Coronary artery (tissue), 2 donors: ENCODE data around the gene STK32C.
"Not testable (repeated sequence)": the region's sequence is repeated elsewhere in the genome, so short reads cannot be mapped to it uniquely, and the experiment has no call there.

Source experiments
- DNase-seq: peaks from one replicate; pipeline ENCODE4 v3.0.0-alpha.2; 2017; ENCODE audit warnings: low spot score
- H3K27ac ChIP-seq, 2 donors: fragments of 200-600 bp; sonication (generic); one replicate each; pipeline ENCODE4 v1.5.1; 2016 to 2019
- H3K4me3 ChIP-seq: fragments of 200-600 bp; sonication (generic); 2 replicates; pipeline ENCODE4 v1.5.1; 2016; ENCODE audit warnings: mild to moderate bottlenecking, moderate library complexity
- TF ChIP-seq, protein P1 (sequence below): fragments of 200-600 bp; sonication (generic); IDR thresholded peaks from one replicate; pipeline ENCODE4 v1.5.1; 2019; ENCODE audit warnings: antibody characterized with exemption

STK32C gene

DNA sequence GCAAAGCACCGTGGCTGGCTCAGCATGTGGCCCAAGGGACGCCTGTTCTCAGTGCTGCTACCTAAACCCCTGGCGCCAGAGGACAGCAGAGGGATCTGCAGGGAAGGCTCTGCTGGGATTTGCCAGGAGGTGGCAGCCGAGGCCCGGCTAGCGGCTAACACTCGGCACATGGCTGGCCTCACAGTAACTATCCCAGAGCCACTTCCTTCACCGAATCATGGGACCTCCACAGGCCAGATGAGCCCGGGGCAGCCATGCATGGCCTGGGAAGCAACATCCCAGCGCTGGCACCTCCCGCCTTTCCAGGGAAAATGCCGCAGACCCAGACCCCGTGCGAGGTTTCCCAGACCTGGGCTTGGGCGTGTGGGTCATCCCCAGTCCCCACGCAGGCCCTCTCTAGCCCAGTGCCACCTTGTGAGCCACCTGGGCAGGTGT lies 84.6 kb downstream of the STK32C start:
- Histone ChIP-seq H3K27ac (no peak overlapping the region), H3K4me3 (no peak overlapping the region)
- no peak for DNase-seq
- TF ChIP-seq, protein P1, sequence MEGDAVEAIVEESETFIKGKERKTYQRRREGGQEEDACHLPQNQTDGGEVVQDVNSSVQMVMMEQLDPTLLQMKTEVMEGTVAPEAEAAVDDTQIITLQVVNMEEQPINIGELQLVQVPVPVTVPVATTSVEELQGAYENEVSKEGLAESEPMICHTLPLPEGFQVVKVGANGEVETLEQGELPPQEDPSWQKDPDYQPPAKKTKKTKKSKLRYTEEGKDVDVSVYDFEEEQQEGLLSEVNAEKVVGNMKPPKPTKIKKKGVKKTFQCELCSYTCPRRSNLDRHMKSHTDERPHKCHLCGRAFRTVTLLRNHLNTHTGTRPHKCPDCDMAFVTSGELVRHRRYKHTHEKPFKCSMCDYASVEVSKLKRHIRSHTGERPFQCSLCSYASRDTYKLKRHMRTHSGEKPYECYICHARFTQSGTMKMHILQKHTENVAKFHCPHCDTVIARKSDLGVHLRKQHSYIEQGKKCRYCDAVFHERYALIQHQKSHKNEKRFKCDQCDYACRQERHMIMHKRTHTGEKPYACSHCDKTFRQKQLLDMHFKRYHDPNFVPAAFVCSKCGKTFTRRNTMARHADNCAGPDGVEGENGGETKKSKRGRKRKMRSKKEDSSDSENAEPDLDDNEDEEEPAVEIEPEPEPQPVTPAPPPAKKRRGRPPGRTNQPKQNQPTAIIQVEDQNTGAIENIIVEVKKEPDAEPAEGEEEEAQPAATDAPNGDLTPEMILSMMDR: peak; percentile 78

DNA sequence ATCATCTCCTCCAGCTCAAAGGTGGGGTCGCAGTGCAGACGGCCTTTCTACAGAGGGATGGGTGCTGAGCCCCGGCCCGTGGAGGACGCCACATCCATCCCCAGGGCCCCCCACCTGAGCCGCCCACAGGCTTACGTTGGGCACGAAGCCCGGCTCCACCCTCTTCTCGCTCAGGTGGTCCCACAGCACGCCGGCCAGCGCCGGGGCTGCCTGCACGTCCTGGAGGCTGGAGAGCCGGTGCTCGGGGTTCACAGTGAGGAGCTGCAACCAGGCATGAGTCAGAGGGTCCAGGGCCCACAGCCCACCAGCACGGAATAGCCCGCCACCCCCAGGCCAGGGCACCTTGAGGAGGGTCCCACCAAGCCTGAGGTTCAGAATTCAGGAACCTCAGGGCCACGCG lies 85.0 kb downstream of the STK32C start:
- Histone ChIP-seq H3K27ac (no peak overlapping the region), H3K4me3 (no peak overlapping the region)
- TF ChIP-seq, protein P1: no peak
- no peak for DNase-seq

DNA sequence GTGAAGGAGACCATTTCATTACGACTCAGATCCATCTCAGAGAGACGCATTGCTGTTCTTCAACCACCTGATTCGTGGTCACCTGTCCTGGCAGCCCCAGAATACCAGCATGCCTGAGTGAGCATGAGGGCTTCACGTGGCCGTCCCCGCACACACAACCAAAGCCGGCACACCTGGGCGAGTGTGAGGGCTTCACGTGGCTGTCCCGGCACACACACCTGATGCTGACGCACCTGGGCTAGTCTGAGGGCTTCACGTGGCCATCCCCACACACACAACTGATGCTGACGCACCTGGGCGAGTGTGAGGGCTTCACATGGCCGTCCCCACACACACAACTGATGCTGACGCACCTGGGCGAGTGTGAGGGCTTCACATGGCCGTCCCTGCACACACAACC lies 86.8 kb downstream of the STK32C start:
- not testable (repeated sequence) for H3K27ac ChIP-seq, DNase-seq, H3K4me3 ChIP-seq

DNA sequence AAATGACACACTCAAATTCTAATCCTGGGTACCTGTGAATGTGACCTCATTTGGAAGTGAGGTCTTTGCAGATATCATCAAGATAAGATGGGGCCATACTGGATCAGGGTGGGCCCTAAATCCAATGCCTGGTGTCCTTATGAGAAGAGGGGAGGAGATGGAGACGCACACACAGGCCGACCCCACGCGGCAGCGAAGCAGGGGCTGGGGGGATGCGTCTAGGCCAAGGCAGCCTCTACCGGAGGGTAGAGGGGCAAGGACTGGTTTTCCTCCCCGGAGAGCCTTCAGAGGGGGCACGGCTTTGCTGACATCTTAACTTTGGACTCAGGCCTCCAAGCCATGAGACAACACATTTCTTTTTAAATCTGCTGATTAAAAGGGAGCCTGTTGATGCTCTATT lies 87.7 kb downstream of the STK32C start:
- Histone ChIP-seq H3K4me3 (no peak overlapping the region), H3K27ac (no peak overlapping the region)
- DNase-seq: no peak
- TF ChIP-seq, protein P1: no peak

DNA sequence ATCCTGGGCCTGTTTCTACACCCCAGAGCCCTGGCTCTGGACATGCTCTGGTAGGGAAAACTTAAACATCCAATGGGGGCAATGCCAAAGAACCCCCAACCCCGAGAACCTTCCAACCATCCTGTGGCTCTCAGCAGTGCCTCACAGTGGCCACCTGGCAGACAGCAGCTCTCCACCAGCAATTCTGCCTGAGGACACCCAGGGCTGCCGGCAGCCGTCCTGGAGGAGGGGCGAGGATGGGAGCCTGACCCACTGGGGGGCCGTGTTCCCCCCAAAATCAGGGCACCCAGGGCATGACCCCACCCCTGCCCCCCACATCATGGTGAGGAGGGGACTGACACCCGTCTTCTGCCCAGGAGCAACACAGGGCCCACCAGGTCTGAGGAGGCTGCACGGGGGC lies 88.3 kb downstream of the STK32C start:
- TF ChIP-seq, protein P1: no peak
- DNase-seq: no peak
- Histone ChIP-seq H3K27ac (no peak overlapping the region), H3K4me3 (no peak overlapping the region)

DNA sequence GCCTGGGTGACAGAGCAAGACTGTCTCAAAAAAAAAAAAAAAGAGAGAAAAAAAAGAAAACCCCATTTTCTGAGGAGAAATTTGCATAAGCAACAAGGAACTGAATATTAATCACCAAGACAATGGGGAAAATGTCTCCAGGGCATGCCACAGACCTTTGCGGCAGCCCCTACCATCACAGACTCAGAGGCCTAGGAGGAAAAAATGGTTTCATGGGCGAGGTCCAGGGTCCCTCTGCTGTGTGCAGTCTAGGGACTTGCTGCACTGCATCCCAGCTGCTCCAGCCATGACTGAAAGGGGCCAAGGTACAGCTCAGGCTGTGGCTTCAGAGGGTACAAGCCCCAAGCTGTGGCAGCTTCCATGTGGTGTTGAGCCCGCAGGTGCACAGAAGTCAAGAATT lies 91.3 kb downstream of the STK32C start:
- not testable (repeated sequence) for DNase-seq, H3K4me3 ChIP-seq, H3K27ac ChIP-seq

DNA sequence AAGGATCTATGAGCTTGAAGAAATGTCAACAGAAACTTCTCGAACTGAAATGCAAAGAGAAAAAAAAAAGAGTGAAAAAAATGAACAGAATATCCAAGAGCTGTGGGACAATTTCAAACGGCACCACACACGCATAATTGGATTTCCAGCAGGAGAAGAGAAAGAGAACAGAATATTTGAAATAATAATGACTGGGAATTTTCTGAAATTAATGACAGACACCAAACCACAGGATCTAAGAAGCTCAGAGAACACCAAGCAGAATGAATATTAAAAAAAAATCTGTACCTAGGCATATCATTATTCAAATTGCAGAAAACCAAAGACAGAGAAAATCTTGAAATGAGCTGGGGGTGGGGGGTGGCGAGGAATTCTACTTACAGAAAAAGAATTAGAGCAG lies 93.8 kb downstream of the STK32C start:
- DNase-seq: no peak
- TF ChIP-seq, protein P1: no peak
- no peak overlapping the region for H3K4me3 ChIP-seq
- H3K27ac ChIP-seq: no peak overlapping the region

DNA sequence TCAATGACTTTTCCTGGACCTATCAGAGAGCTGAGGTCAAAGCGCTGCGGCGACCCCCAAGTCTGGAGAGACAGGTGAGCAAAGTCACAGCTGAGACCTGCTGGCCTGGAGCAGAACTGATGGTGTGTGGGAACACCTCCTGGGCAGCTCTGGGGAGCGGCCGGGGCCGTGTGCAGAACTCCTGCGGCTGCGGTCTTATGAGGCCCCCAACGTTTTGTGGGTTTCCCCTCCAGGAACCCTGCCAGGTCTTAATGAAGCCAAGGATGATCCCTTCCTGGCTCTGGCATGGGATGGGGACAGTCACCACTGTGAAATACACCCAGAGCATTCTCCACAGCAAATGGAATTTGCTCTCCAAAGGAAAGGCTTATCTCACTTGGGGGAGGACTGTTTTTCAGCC lies 94.9 kb downstream of the STK32C start:
- no peak overlapping the region for H3K27ac ChIP-seq
- DNase-seq: no peak
- TF ChIP-seq, protein P1: no peak
- H3K4me3 ChIP-seq: no peak overlapping the region
